GM12878 (cell line): ENCODE measurements around the gene C6orf89. TPM values are rescaled to one million over a fixed set of nuclear protein-coding genes. Genes with fewer than 3 reads are reported as not detected.

Experiments used
- ATAC-seq: fragments of 200-7000 bp; cut with Tn5 transposase; 3 replicates; pipeline ENCODE4 v1.9.1; 2020; ENCODE audit warnings: mild to moderate bottlenecking, moderate library complexity
- BruUV-seq: library from RNA; stranded (reverse); fragments of 400-500 nt; replicated peaks from 2 replicates; lab custom pipeline; 2021; lab: Mats Ljungman, UMichigan
- CTCF ChIA-PET: fragments of 300-600 bp; sonication (Branson Sonifier 250); formaldehyde crosslinking; extraction: SDS; loops from one replicate; lab custom pipeline; 2021; ENCODE audit warnings: inconsistent platforms; lab: Yijun Ruan, JAX
- POLR2A ChIA-PET: fragments of 350-600 bp; formaldehyde crosslinking; extraction: SDS; loops from one replicate; lab custom pipeline; 2021; ENCODE audit warnings: inconsistent platforms; lab: Charles Lee
- RAD21 ChIA-PET: fragments of 300-600 bp; sonication (Branson Sonifier 250); formaldehyde crosslinking; loops from one replicate; lab custom pipeline; 2023; ENCODE audit warnings: antibody characterized with exemption; ENCODE audit not compliant: unreplicated experiment; lab: Charles Lee
- SMC1A ChIA-PET: fragments of 300-600 bp; sonication (Branson Sonifier 250); formaldehyde crosslinking; loops from one replicate; lab custom pipeline; 2023; ENCODE audit not compliant: unreplicated experiment, uncharacterized antibody; lab: Charles Lee
- DNase-seq: peaks from one replicate; pipeline ENCODE4 v3.0.0-alpha.2; 2011; ENCODE audit warnings: low read depth, low spot score
- FAIRE-seq: peaks from 3 replicates; lab custom pipeline; 2011; peaks lifted over from hg19 to GRCh38; lab: Jason Lieb, UNC
- H2AFZ ChIP-seq: 2 replicates; pipeline ENCODE4 v1.6.0; 2011; ENCODE audit warnings: low read depth, low read length, control low read depth; ENCODE audit not compliant: control insufficient read depth
- H3K27ac ChIP-seq: 2 replicates; pipeline ENCODE4 v1.5.1; 2011; ENCODE audit warnings: control low read depth; ENCODE audit not compliant: control insufficient read depth, insufficient read depth
- H3K27me3 ChIP-seq, 2 experiments: replicated peaks in 1 of 2; 2 replicates each; pipeline versions ENCODE4 v1.6.0 to v1.6.1; 2011; ENCODE audit warnings: low read length in 1 of 2; ENCODE audit not compliant: control insufficient read depth in 2 of 2, insufficient read depth in 2 of 2
- H3K36me3 ChIP-seq, 2 experiments: 2 replicates each; pipeline ENCODE4 v1.5.1; 2011; ENCODE audit warnings: low read length in 1 of 2; ENCODE audit not compliant: control insufficient read depth in 2 of 2, insufficient read depth in 2 of 2
- H3K4me1 ChIP-seq: 2 replicates; pipeline ENCODE4 v1.6.1; 2011; ENCODE audit warnings: mild to moderate bottlenecking, low read length, moderate library complexity, mixed read lengths; ENCODE audit not compliant: control insufficient read depth, insufficient read depth
- H3K4me2 ChIP-seq: 2 replicates; pipeline ENCODE4 v1.6.0; 2011; ENCODE audit warnings: control low read depth; ENCODE audit not compliant: control insufficient read depth, insufficient read depth
- H3K4me3 ChIP-seq: fragments of 200-600 bp; sonication (generic); 2 replicates; pipeline ENCODE4 v1.5.1; 2016
- H3K79me2 ChIP-seq: 2 replicates; pipeline ENCODE4 v1.6.0; 2011; ENCODE audit warnings: low read length; ENCODE audit not compliant: control insufficient read depth, insufficient read depth
- H3K9ac ChIP-seq: 2 replicates; pipeline ENCODE4 v1.8.0; 2011; ENCODE audit warnings: low read length, control low read depth, mixed read lengths; ENCODE audit not compliant: control insufficient read depth, insufficient read depth
- H3K9me3 ChIP-seq: replicated peaks from 3 replicates; pipeline ENCODE4 v1.5.1; 2011; ENCODE audit warnings: mild to moderate bottlenecking, low read length; ENCODE audit not compliant: control insufficient read depth, insufficient read depth
- H4K20me1 ChIP-seq: 2 replicates; pipeline ENCODE4 v1.6.0; 2011; ENCODE audit not compliant: control insufficient read depth, insufficient read depth
- CUX1 ChIP-seq: IDR thresholded peaks from 2 replicates; pipeline ENCODE4 v1.6.1; 2012; ENCODE audit warnings: improper control_type of control experiment, low read depth, low read length; ENCODE audit not compliant: insufficient replicate concordance
- HCFC1 ChIP-seq: fragments of 150-350 bp; IDR thresholded peaks from 2 replicates; pipeline ENCODE4 v1.6.1; 2014; ENCODE audit warnings: low read length
- TCF3 ChIP-seq: IDR thresholded peaks from 2 replicates; pipeline ENCODE4 v1.6.1; 2012; ENCODE audit warnings: low read depth, mild to moderate bottlenecking, low read length, borderline replicate concordance; ENCODE audit not compliant: insufficient read depth
- ZNF384 ChIP-seq: IDR thresholded peaks from 2 replicates; pipeline ENCODE4 v1.6.1; 2012; ENCODE audit warnings: low read depth, mild to moderate bottlenecking, low read length, improper control_type of control experiment, borderline replicate concordance
- WGBS: methylation state at CpG from one replicate; pipeline ENCODE4 v1.1.6; 2016; ENCODE audit warnings: low lambda C conversion rate; ENCODE audit not compliant: insufficient replicate concordance, insufficient coverage; ENCODE audit errors: missing lambda C conversion rate; 5-methylcytosine and 5-hydroxymethylcytosine counted together
- in situ Hi-C: fragments of 300-500 bp; cut with MboI; formaldehyde crosslinking; loops from 9 replicates; pipeline ENCODE4 v1.14.3; 2018; ENCODE audit warnings: mixed read lengths
- intact Hi-C: fragments of 100-400 bp; cut with micrococcal nuclease; formaldehyde crosslinking; loops from one replicate; pipeline ENCODE4 v1.14.2; 2022; ENCODE audit not compliant: unreplicated experiment
- polyA plus RNA-seq, 11 experiments: library from polyadenylated mRNA; depleted of rRNA in 4 of 11; unstranded in 6 of 11; stranded (reverse) in 5 of 11; fragments of >200 nt; fragmentation: Nextera tagmentation in 4 of 11; fragmentation: Illumina TruSeq in 1 of 11; extraction: Ambion mirVana in 4 of 11; extraction: Trizol in 1 of 11; gene quantifications; 1 replicate in 1 of 11; 2 replicates in 10 of 11; pipeline versions ENCODE4 v1.2.1 to v1.2.3, GENCODE V29; 2011 to 2016; ENCODE audit warnings: inconsistent platforms in 2 of 11, missing spikeins in 2 of 11, low read depth in 1 of 11
- total RNA-seq, 4 experiments: library from RNA; depleted of rRNA in 3 of 4; stranded (reverse); fragments of >200 nt in 3 of 4; fragmentation: Illumina TruSeq in 1 of 4; extraction: Trizol in 1 of 4; gene quantifications; 2 replicates each; pipeline versions ENCODE4 v1.2.1 to v1.2.3, GENCODE V29; 2013 to 2021

C6orf89 gene
- total and polyA plus RNA-seq, 10 of the 15 experiments (the other 5 are each of a cell fraction or from before 2014, with no cell fraction given): 10.8 to 42.7 (median 28.6) TPM

DNA sequence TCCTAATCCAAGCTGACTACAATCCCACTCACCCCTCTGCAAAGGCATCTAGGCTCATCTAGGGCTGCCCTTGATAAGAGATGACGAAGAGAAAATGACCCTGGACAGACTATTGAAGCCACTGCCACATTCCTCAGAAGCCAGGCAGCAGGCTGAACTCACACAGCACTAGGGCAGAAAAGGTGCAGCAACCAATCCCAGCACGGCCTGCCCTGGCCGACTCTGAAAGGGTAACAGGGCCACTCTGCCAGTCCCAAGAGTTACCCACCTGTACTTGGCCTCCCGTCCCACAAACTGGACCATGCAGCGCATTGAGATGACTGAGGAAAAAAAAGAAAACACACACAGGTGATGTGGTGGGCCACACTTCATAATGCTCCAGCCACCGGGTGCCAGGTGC is 91.2 kb downstream of the C6orf89 start:
- CTCF ChIA-PET: interaction anchor here (0.7 to 4.9 kb wide), 10 partner anchors 14 to 211 kb away, joined by 3 to 84 read pairs (median 4); partner anchors contain the start of genes C6orf89 and FGD2
- H3K4me3 ChIP-seq: no peak overlapping the region
- no peak overlapping the region for H2AFZ ChIP-seq
- 82% methylated on average over 6 of the region's 6 CpGs for WGBS
- BruUV-seq: no TSS peak
- H3K9ac ChIP-seq: no peak overlapping the region
- H3K27ac ChIP-seq: no peak overlapping the region
- H3K79me2 ChIP-seq: peaks cover 25% of the 10 kb centered on the region
- DNase-seq (no peak), FAIRE-seq (no peak), ATAC-seq (no peak)
- RAD21 ChIA-PET: interaction anchor here (0.6 to 3.5 kb wide), 4 partner anchors 9 to 575 kb away, joined by 3 to 38 read pairs (median 6); partner anchors contain the start of gene MTCH1
- in situ Hi-C loops: no loop called here
- TF ChIP-seq ZNF384 (no peak), HCFC1 (no peak), CUX1 (no peak), TCF3 (no peak)
- no peaks in the 10 kb centered on the region for H3K27me3 ChIP-seq
- intact Hi-C loops: loop anchor here (1.0 kb wide), 1 partner anchor 41 kb away; no protein-coding TSS in a partner anchor
- no peaks in the 10 kb centered on the region for H3K4me1 ChIP-seq
- H3K9me3 ChIP-seq: no peaks in the 10 kb centered on the region
- POLR2A ChIA-PET: no interaction called here
- H3K4me2 ChIP-seq: no peak overlapping the region
- H4K20me1 ChIP-seq: peaks cover 14% of the 10 kb centered on the region
- SMC1A ChIA-PET: interaction anchor here (1.0 to 7.3 kb wide), 3 partner anchors 11 to 194 kb away, joined by 3 to 60 read pairs (median 3); no protein-coding TSS in a partner anchor
- H3K36me3 ChIP-seq: peaks cover 40 to 46% of the 10 kb centered on the region in 2 experiments
